Measurements from ENCODE around the gene RASGRF1. TPM values are rescaled to one million over a fixed set of nuclear protein-coding genes. Genes with fewer than 3 reads are reported as not detected.

The RASGRF1 gene
- polyA plus RNA-seq, 1 donor (not counting 4 experiments of a cell fraction or from before 2014, with no cell fraction given): 0.08 TPM

- no peak for TF ChIP-seq CTCF (optimal IDR thresholded peaks at IDR 0.05 in 1 of 3, IDR thresholded peaks at IDR 0.05 in 1 of 3, conservative IDR thresholded peaks at IDR 0.05 in 1 of 3; ENCODE audit: extremely low read depth in 1 of 3, insufficient read depth in 2 of 3, low read length in 3 of 3)
- TF ChIP-seq EZH2 (IDR thresholded peaks at IDR 0.05; ENCODE audit: low read length): no peak
- dilution Hi-C loops (cut with MboI; ENCODE audit: extremely low pct_ligation_motif_present, low sequenced_read_pairs): no loop called here
- no peak for FAIRE-seq
Observed at GRCh38 chr15:78993931-78994530, 96.5 kb downstream of the RASGRF1 start.

GRCh38 chr15:78993257-78993930, 97.2 kb downstream of the RASGRF1 start:
- H3K9me3 ChIP-seq (ENCODE audit: control insufficient read depth, low read depth, low read length): no peaks in the 10 kb centered on the region
- DNase-seq (ENCODE audit: low read depth, low spot score) (no peak), FAIRE-seq (peak; percentile 26)

More at GRCh38 chr15:78993931-78994530, 96.5 kb downstream of the RASGRF1 start:
- Histone ChIP-seq H3K4me1 (ENCODE audit: control insufficient read depth, extremely low read depth, insufficient read depth, low read length) (peaks cover 11% of the 10 kb centered on the region), H3K79me2 (ENCODE audit: control insufficient read depth, insufficient read depth, low read length) (no peaks in the 10 kb centered on the region), H3K9me3 (ENCODE audit: control insufficient read depth, low read depth, low read length) (no peaks in the 10 kb centered on the region), H3K27me3 (ENCODE audit: control insufficient read depth, extremely low read depth, insufficient read depth, low read length) (no peaks in the 10 kb centered on the region), H3K27ac (ENCODE audit: control insufficient read depth, insufficient read depth, low read length) (no peak overlapping the region), H4K20me1 (ENCODE audit: control insufficient read depth, extremely low read depth, insufficient read depth, low read length) (no peaks in the 10 kb centered on the region), H3K4me3 (ENCODE audit: control insufficient read depth in 2 of 3, extremely low read depth in 1 of 3, insufficient read depth in 2 of 3, low read depth in 1 of 3, low read length in 3 of 3) (no peak overlapping the region), H3K9me1 (ENCODE audit: control insufficient read depth, extremely low read depth, insufficient read depth, low read length) (no peaks in the 10 kb centered on the region), H3K4me2 (ENCODE audit: control insufficient read depth, extremely low read depth, insufficient read depth, low read depth, low read length) (no peak overlapping the region), H3K36me3 (ENCODE audit: control insufficient read depth in 2 of 2, extremely low read depth in 1 of 2, insufficient read depth in 2 of 2, low read length in 2 of 2) (no peaks in the 10 kb centered on the region), H3K9ac (ENCODE audit: control insufficient read depth, extremely low read depth, insufficient read depth, low read length) (no peak overlapping the region), H2AFZ (ENCODE audit: control insufficient read depth, low read length) (no peak overlapping the region)
- DNase-seq (ENCODE audit: low read depth, low spot score): no peak

More at GRCh38 chr15:78993257-78993930, 97.2 kb downstream of the RASGRF1 start:
- peaks cover 16% of the 10 kb centered on the region for H3K4me1 ChIP-seq (ENCODE audit: control insufficient read depth, extremely low read depth, insufficient read depth, low read length)
- no peak overlapping the region for H3K27ac ChIP-seq (ENCODE audit: control insufficient read depth, insufficient read depth, low read length)
- dilution Hi-C loops (cut with MboI; ENCODE audit: extremely low pct_ligation_motif_present, low sequenced_read_pairs): no loop called here
- no peak overlapping the region for H3K4me2 ChIP-seq (ENCODE audit: control insufficient read depth, extremely low read depth, insufficient read depth, low read depth, low read length)
- H3K79me2 ChIP-seq (ENCODE audit: control insufficient read depth, insufficient read depth, low read length): no peaks in the 10 kb centered on the region
- H3K36me3 ChIP-seq (ENCODE audit: control insufficient read depth in 2 of 2, extremely low read depth in 1 of 2, insufficient read depth in 2 of 2, low read length in 2 of 2): no peaks in the 10 kb centered on the region
- no peaks in the 10 kb centered on the region for H4K20me1 ChIP-seq (ENCODE audit: control insufficient read depth, extremely low read depth, insufficient read depth, low read length)
- no peak overlapping the region for H3K4me3 ChIP-seq (ENCODE audit: control insufficient read depth in 2 of 3, extremely low read depth in 1 of 3, insufficient read depth in 2 of 3, low read depth in 1 of 3, low read length in 3 of 3)
- H2AFZ ChIP-seq (ENCODE audit: control insufficient read depth, low read length): no peak overlapping the region
- no peaks in the 10 kb centered on the region for H3K27me3 ChIP-seq (ENCODE audit: control insufficient read depth, extremely low read depth, insufficient read depth, low read length)
- no peaks in the 10 kb centered on the region for H3K9me1 ChIP-seq (ENCODE audit: control insufficient read depth, extremely low read depth, insufficient read depth, low read length)
- H3K9ac ChIP-seq (ENCODE audit: control insufficient read depth, extremely low read depth, insufficient read depth, low read length): no peak overlapping the region
- TF ChIP-seq EZH2 (IDR thresholded peaks at IDR 0.05; ENCODE audit: low read length): no peak
- no peak for TF ChIP-seq CTCF (optimal IDR thresholded peaks at IDR 0.05 in 1 of 3, IDR thresholded peaks at IDR 0.05 in 1 of 3, conservative IDR thresholded peaks at IDR 0.05 in 1 of 3; ENCODE audit: extremely low read depth in 1 of 3, insufficient read depth in 2 of 3, low read length in 3 of 3)
